ENCODE data around the gene RBCK1. TPM values are rescaled to one million over a fixed set of nuclear protein-coding genes. Genes with fewer than 3 reads are reported as not detected.

RBCK1 gene
- total and polyA plus RNA-seq, 9 of the 15 experiments (the other 6 are each of a cell fraction or from before 2014, with no cell fraction given), result 5.9 to 59.3 (median 26.5) TPM

- POLR2A ChIA-PET, result interaction anchor here (0.6 to 1.3 kb wide), 5 partner anchors 9 to 134 kb away, joined by 3 to 4 read pairs (median 3); no protein-coding TSS in a partner anchor
- Histone ChIP-seq H3K9me1 (ENCODE audit: control insufficient read depth, insufficient read depth, low read length) (no peaks in the 10 kb centered on the region), H3K4me3 (no peak overlapping the region), H3K4me2 (ENCODE audit: insufficient read depth, low read length) (no peak overlapping the region), H3K36me3 (ENCODE audit: control insufficient read depth, insufficient read depth, low read length) (peaks cover 24% of the 10 kb centered on the region; the same call in 2 of the 3 replicates), H3K9me3 (replicated peaks; ENCODE audit: control insufficient read depth, insufficient read depth, low read depth, low read length) (no peaks in the 10 kb centered on the region), H3K9ac (ENCODE audit: insufficient read depth in 1 of 2, low read depth in 2 of 2, low read length in 2 of 2) (peak overlapping the region in 1 of 2 experiments; percentile 64; a peak in 1 of 4 replicates), H2AFZ (ENCODE audit: low read depth, low read length) (no peak overlapping the region), H3K79me2 (ENCODE audit: control insufficient read depth, insufficient read depth, low read length) (no peaks in the 10 kb centered on the region), H4K20me1 (replicated peaks; ENCODE audit: control insufficient read depth, insufficient read depth, low read length) (no peaks in the 10 kb centered on the region), H3K27ac (ENCODE audit: extremely low read depth, low read depth, low read length) (no peak overlapping the region), H3K27me3 (ENCODE audit: control insufficient read depth in 2 of 2, insufficient read depth in 2 of 2, low read length in 2 of 2) (no peaks in the 10 kb centered on the region), H3K4me1 (replicated peaks in 1 of 2; ENCODE audit: control insufficient read depth in 2 of 2, insufficient read depth in 2 of 2, low read length in 2 of 2) (peaks cover 0 to 20% of the 10 kb centered on the region in 2 experiments; a peak in 2 of 5 replicates)
- FAIRE-seq (no peak), ATAC-seq (no peak), DNase-seq (ENCODE audit: extremely low read depth in 1 of 4, low spot score in 3 of 4) (no peak)
- 70% methylated on average over 4 of the region's 4 CpGs for WGBS (ENCODE audit: insufficient coverage, low coverage, missing lambda C conversion rate)
- in situ Hi-C loops (cut with MboI), result no loop called here
- TF ChIP-seq SNAPC5 (CRISPR knock-in tag; IDR thresholded peaks at IDR 0.05) (no peak), ZNF740 (CRISPR knock-in tag; IDR thresholded peaks at IDR 0.05) (0 out of 2 replicates have a peak, but pooled peaks have one; percentile 23), ZNF740 (tag; IDR thresholded peaks at IDR 0.05) (no peak), SRSF3 (IDR thresholded peaks at IDR 0.05; ENCODE audit: insufficient read depth, low read length) (no peak), ZNF707 (CRISPR knock-in tag; conservative IDR thresholded peaks at IDR 0.05) (no peak), EHMT2 (IDR thresholded peaks at IDR 0.05) (no peak), PURB (CRISPR knock-in tag; IDR thresholded peaks at IDR 0.05; ENCODE audit: low read depth) (no peak), ID3 (CRISPR knock-in tag; IDR thresholded peaks at IDR 0.05) (no peak), ID3 (tag; IDR thresholded peaks at IDR 0.05) (no peak)
- BruUV-seq (replicated peaks), result no TSS peak
- intact Hi-C loops (cut with micrococcal nuclease), result no loop called here
- CTCF ChIA-PET (ENCODE audit: low intra/inter-chr PET ratio), result no interaction called here
Observed at GRCh38 chr20:427401-427800, 19.3 kb downstream of the RBCK1 start.
